A549 (cell line): Measurements from ENCODE around the gene UACA.

Experiments used
- CHD2 ChIP-seq: fragments of 150-350 bp; IDR thresholded peaks from 2 replicates; pipeline ENCODE4 v1.6.1; 2014; ENCODE audit warnings: low read length; ENCODE audit not compliant: partially characterized antibody
- CHD4 ChIP-seq: fragments of 200-600 bp; sonication (generic); IDR thresholded peaks from 2 replicates; pipeline ENCODE4 v1.6.1; 2016; ENCODE audit warnings: antibody characterized with exemption, mild to moderate bottlenecking, borderline replicate concordance
- CTCF ChIP-seq: fragments of >200 bp; sonication (Bioruptor Twin); formaldehyde crosslinking; IDR thresholded peaks from 3 replicates; pipeline ENCODE4 v1.5.1; 2016
- EP300 ChIP-seq, 2 experiments: fragments of >200 bp; sonication (Bioruptor Twin); formaldehyde crosslinking; IDR thresholded peaks; 2 replicates in 1 of 2; 3 replicates in 1 of 2; pipeline ENCODE4 v1.6.1; 2016 to 2017
- JUN ChIP-seq, 2 experiments: fragments of >200 bp; sonication (Bioruptor Twin); formaldehyde crosslinking; IDR thresholded peaks; 2 replicates in 1 of 2; 3 replicates in 1 of 2; pipeline ENCODE4 v1.6.1; 2016 to 2017
- KDM5A ChIP-seq: fragments of 200-600 bp; sonication (generic); IDR thresholded peaks from 2 replicates; pipeline ENCODE4 v1.6.1; 2016; ENCODE audit warnings: antibody characterized with exemption, mild to moderate bottlenecking
- MAFK ChIP-seq: fragments of 450-650 bp; IDR thresholded peaks from 2 replicates; pipeline ENCODE4 v1.6.1; 2014; ENCODE audit not compliant: partially characterized antibody
- NR3C1 ChIP-seq: fragments of >200 bp; sonication (Bioruptor Twin); formaldehyde crosslinking; IDR thresholded peaks from 3 replicates; pipeline ENCODE4 v1.6.1; 2017
- POLR2A ChIP-seq: IDR thresholded peaks from 2 replicates; pipeline ENCODE4 v1.6.1; 2012; ENCODE audit warnings: mild to moderate bottlenecking, low read length
- RAD21 ChIP-seq, 2 experiments: fragments of >200 bp in 1 of 2; sonication (Bioruptor Twin) in 1 of 2; formaldehyde crosslinking in 1 of 2; IDR thresholded peaks in 1 of 2; conservative IDR thresholded peaks in 1 of 2; 2 replicates in 1 of 2; 3 replicates in 1 of 2; pipeline ENCODE4 v1.6.1; 2012 to 2018; ENCODE audit warnings: inconsistent platforms in 1 of 2
- RCOR1 ChIP-seq: fragments of 150-350 bp; IDR thresholded peaks from 2 replicates; pipeline ENCODE4 v1.6.1; 2014; ENCODE audit warnings: antibody characterized with exemption, low read length, low read depth
- ZC3H11A ChIP-seq: fragments of 450-650 bp; IDR thresholded peaks from 2 replicates; pipeline ENCODE4 v1.6.1; 2014; ENCODE audit warnings: antibody characterized with exemption, mild to moderate bottlenecking

GRCh38 chr15:70729164-70729563 lies 34.2 kb downstream of the UACA start:
- TF ChIP-seq CHD2 (no peak), MAFK (no peak), KDM5A (no peak), CHD4 (no peak), ZC3H11A (no peak), CTCF (no peak), JUN (IDR thresholded peaks at IDR 0.05) (no peak), NR3C1 (no peak), POLR2A (no peak), EP300 (IDR thresholded peaks at IDR 0.05) (no peak), RAD21 (conservative IDR thresholded peaks at IDR 0.05 in 1 of 2, IDR thresholded peaks at IDR 0.05 in 1 of 2) (no peak), RCOR1 (no peak)
